GM23248 (cell line): ENCODE measurements around the gene CPLANE1. TPM values are rescaled to one million over a fixed set of nuclear protein-coding genes. Genes with fewer than 3 reads are reported as not detected.
A peak's percentile ranks its signal among the peaks of the same experiment; 100 is the strongest.

ENCODE experiments used
- DNase-seq: peaks from one replicate; pipeline ENCODE4 v3.0.0-alpha.2; 2015
- H2AFZ ChIP-seq: fragments of 200-600 bp; sonication (generic); 2 replicates; pipeline ENCODE4 v1.6.1; 2016; ENCODE audit warnings: antibody characterized with exemption
- H3F3A ChIP-seq: fragments of 200-600 bp; sonication (generic); 2 replicates; pipeline ENCODE4 v1.6.1; 2016; ENCODE audit warnings: mild to moderate bottlenecking, antibody characterized with exemption, mixed run types; ENCODE audit not compliant: insufficient read depth
- H3K27ac ChIP-seq: fragments of 200-600 bp; sonication (generic); 2 replicates; pipeline ENCODE4 v1.5.1; 2016; ENCODE audit warnings: mild to moderate bottlenecking
- H3K27me3 ChIP-seq: fragments of 200-600 bp; sonication (generic); replicated peaks from 2 replicates; pipeline ENCODE4 v1.6.1; 2016; ENCODE audit warnings: mild to moderate bottlenecking; ENCODE audit not compliant: insufficient read depth
- H3K36me3 ChIP-seq: fragments of 200-600 bp; sonication (generic); 2 replicates; pipeline ENCODE4 v1.6.1; 2016; ENCODE audit warnings: low read depth, mild to moderate bottlenecking
- H3K4me1 ChIP-seq: fragments of 200-600 bp; sonication (generic); 2 replicates; pipeline ENCODE4 v1.6.1; 2016; ENCODE audit warnings: mild to moderate bottlenecking; ENCODE audit not compliant: insufficient read depth
- H3K4me2 ChIP-seq: fragments of 200-600 bp; sonication (generic); one replicate; pipeline ENCODE4 v1.6.1; 2016; ENCODE audit warnings: mild to moderate bottlenecking; ENCODE audit not compliant: unreplicated experiment
- H3K4me3 ChIP-seq: fragments of 200-600 bp; sonication (generic); 2 replicates; pipeline ENCODE4 v1.5.1; 2016; ENCODE audit warnings: mild to moderate bottlenecking
- H3K79me2 ChIP-seq: fragments of 200-600 bp; sonication (generic); 2 replicates; pipeline ENCODE4 v1.6.1; 2016; ENCODE audit warnings: mild to moderate bottlenecking; ENCODE audit not compliant: insufficient read depth
- H3K9ac ChIP-seq: fragments of 200-600 bp; sonication (generic); 2 replicates; pipeline ENCODE4 v1.6.1; 2016; ENCODE audit warnings: mild to moderate bottlenecking
- H3K9me2 ChIP-seq: fragments of 200-600 bp; sonication (generic); 2 replicates; pipeline ENCODE4 v1.6.1; 2016; ENCODE audit warnings: mixed run types, mild to moderate bottlenecking, moderate library complexity; ENCODE audit not compliant: insufficient read depth
- H3K9me3 ChIP-seq: fragments of 200-600 bp; sonication (generic); one replicate; pipeline ENCODE4 v1.6.1; 2017; ENCODE audit warnings: low read depth
- H4K20me1 ChIP-seq: fragments of 200-600 bp; sonication (generic); 2 replicates; pipeline ENCODE4 v1.6.0; 2016; ENCODE audit not compliant: insufficient read depth
- EZH2 ChIP-seq: fragments of 200-600 bp; sonication (generic); IDR thresholded peaks from 2 replicates; pipeline ENCODE4 v1.6.1; 2018; ENCODE audit warnings: antibody characterized with exemption, mild to moderate bottlenecking; ENCODE audit not compliant: insufficient read depth, poor library complexity, severe bottlenecking
- EZH2phosphoT487 ChIP-seq: fragments of 200-600 bp; sonication (generic); IDR thresholded peaks from 2 replicates; pipeline ENCODE4 v1.6.1; 2018; ENCODE audit warnings: antibody characterized with exemption, moderate library complexity, mild to moderate bottlenecking, low read depth; ENCODE audit not compliant: insufficient read depth
- WGBS, 2 experiments: methylation state at CpG; one replicate each; pipeline ENCODE4 v1.1.6; 2015 to 2017; ENCODE audit warnings: low lambda C conversion rate in 2 of 2, low coverage in 1 of 2; ENCODE audit errors: missing lambda C conversion rate in 2 of 2; 5-methylcytosine and 5-hydroxymethylcytosine counted together
- in situ Hi-C: fragments of 300-500 bp; cut with MboI; formaldehyde crosslinking; loops from 2 replicates; pipeline ENCODE4 v1.15.0; 2020
- polyA plus RNA-seq: library from polyadenylated mRNA; unstranded; fragments of >200 nt; fragmentation: Nextera tagmentation; extraction: Ambion mirVana; gene quantifications from 2 replicates; pipeline ENCODE4 v1.2.1, GENCODE V29; 2016
- total RNA-seq: library from RNA; depleted of rRNA; stranded (reverse); fragments of >200 nt; shearing (Covaris generic); gene quantifications from 2 replicates; pipeline ENCODE4 v1.2.3, GENCODE V29; 2014

The CPLANE1 gene
- total and polyA plus RNA-seq, 2 experiments from 2014 or later = 7.5 to 24.6 TPM

- TF ChIP-seq EZH2phosphoT487 (no peak), EZH2 (no peak)
- H4K20me1 ChIP-seq = no peaks in the 10 kb centered on the region
Measured at GRCh38 chr5:37080697-37081096, 168.5 kb downstream of the CPLANE1 start.

GRCh38 chr5:37077146-37077545 is 172.0 kb downstream of the CPLANE1 start:
- Histone ChIP-seq H3K9me2 (no peaks in the 10 kb centered on the region), H3K36me3 (peaks cover 16% of the 10 kb centered on the region), H3K79me2 (no peaks in the 10 kb centered on the region), H3K4me3 (no peak overlapping the region), H3K9ac (no peak overlapping the region), H3K4me1 (peaks cover 10% of the 10 kb centered on the region; the same call in 1 of the 2 replicates), H3K9me3 (no peaks in the 10 kb centered on the region), H2AFZ (no peak overlapping the region), H3F3A (peaks cover 23% of the 10 kb centered on the region), H4K20me1 (no peaks in the 10 kb centered on the region), H3K27me3 (no peaks in the 10 kb centered on the region), H3K4me2 (no peak overlapping the region), H3K27ac (no peak overlapping the region)
- TF ChIP-seq EZH2phosphoT487 = no peak
- TF ChIP-seq EZH2 = no peak
- DNase-seq = no peak
- WGBS, 2 experiments = 93 to 97% methylated on average over 1 of the region's 1 CpG
- in situ Hi-C loops = no loop called here

More at GRCh38 chr5:37080697-37081096, 168.5 kb downstream of the CPLANE1 start:
- H3K79me2 ChIP-seq = no peaks in the 10 kb centered on the region
- H3K36me3 ChIP-seq = peaks cover 16% of the 10 kb centered on the region
- no peak overlapping the region for H3K9ac ChIP-seq
- H3F3A ChIP-seq = no peaks in the 10 kb centered on the region
- no peaks in the 10 kb centered on the region for H3K9me2 ChIP-seq
- H3K4me1 ChIP-seq = no peaks in the 10 kb centered on the region
- WGBS, 2 experiments = 85 to 95% methylated on average over 3 of the region's 3 CpGs
- no peak overlapping the region for H3K4me3 ChIP-seq
- H3K27ac ChIP-seq = no peak overlapping the region
- H3K27me3 ChIP-seq = no peaks in the 10 kb centered on the region
- H3K4me2 ChIP-seq = no peak overlapping the region
- no peak for DNase-seq
- no peaks in the 10 kb centered on the region for H3K9me3 ChIP-seq
- no peak overlapping the region for H2AFZ ChIP-seq
- in situ Hi-C loops = no loop called here

- Histone ChIP-seq H4K20me1 (no peaks in the 10 kb centered on the region), H3K27me3 (no peaks in the 10 kb centered on the region), H3K9me2 (no peaks in the 10 kb centered on the region), H3K79me2 (no peaks in the 10 kb centered on the region), H3K36me3 (peaks cover 16% of the 10 kb centered on the region), H3K4me3 (no peak overlapping the region), H3K9ac (no peak overlapping the region), H2AFZ (no peak overlapping the region), H3F3A (peaks cover 39% of the 10 kb centered on the region), H3K4me1 (peaks cover 24% of the 10 kb centered on the region), H3K4me2 (no peak overlapping the region), H3K27ac (no peak overlapping the region), H3K9me3 (no peaks in the 10 kb centered on the region)
- no peak for DNase-seq
- 21 to 24% methylated on average over 3 of the region's 3 CpGs for WGBS, 2 experiments
- no peak for TF ChIP-seq EZH2
- in situ Hi-C loops = no loop called here
Measured at GRCh38 chr5:37075399-37075950, 173.7 kb downstream of the CPLANE1 start.

- H3K4me3 ChIP-seq = 0 out of 2 replicates have a peak overlapping the region, but pooled peaks have one; percentile 11
- no peak overlapping the region for H2AFZ ChIP-seq
- peak overlapping the region; percentile 62 for H3K27ac ChIP-seq
- H3K4me2 ChIP-seq = peak overlapping the region; percentile 19
- H4K20me1 ChIP-seq = no peaks in the 10 kb centered on the region
- H3K79me2 ChIP-seq = no peaks in the 10 kb centered on the region
- TF ChIP-seq EZH2phosphoT487 (no peak), EZH2 (no peak)
- no peaks in the 10 kb centered on the region for H3K9me2 ChIP-seq
- H3K27me3 ChIP-seq = no peaks in the 10 kb centered on the region
- no peak overlapping the region for H3K9ac ChIP-seq
- DNase-seq = peak; percentile 83
- H3K9me3 ChIP-seq = no peaks in the 10 kb centered on the region
- in situ Hi-C loops = no loop called here
- H3K4me1 ChIP-seq = peaks cover 24% of the 10 kb centered on the region
- no peaks in the 10 kb centered on the region; the same call in 1 of the 2 replicates for H3K36me3 ChIP-seq
- 4 to 6% methylated on average over 1 of the region's 1 CpG for WGBS, 2 experiments
- peaks cover 49% of the 10 kb centered on the region for H3F3A ChIP-seq
Measured at GRCh38 chr5:37071901-37072581, 177.1 kb downstream of the CPLANE1 start.
